Heart left ventricle (tissue), 13 donors: ENCODE results near the gene GPR15.

Experiments
- POLR2A ChIP-seq, 2 donors: fragments of 450-650 bp; IDR thresholded peaks; one replicate each; pipeline ENCODE4 v1.6.1; 2017; ENCODE audit warnings: antibody characterized with exemption in 2 of 2, mild to moderate bottlenecking in 2 of 2, moderate library complexity in 2 of 2
- TF ChIP-seq, protein P1 (sequence below), 12 donors: fragments of 200-600 bp; sonication (generic) in 4 of 12; IDR thresholded peaks; one replicate each; pipeline versions ENCODE4 v1.5.0 to v1.8.0; 2018 to 2022; ENCODE audit warnings: antibody characterized with exemption in 12 of 12, mild to moderate bottlenecking in 5 of 12
- donor health status: ischemic (EF 13 %, LVEDD 7.1; RV severe dilation, severe dysfunction).
- donor health status: DM: no; HTN: yes; CAD: no.
- donor health status: DM: no; HTN: no; CAD: no.
- donor health status: ischemic (EF 25% LVEDD 6.9; RV normal size, moderate dysfunction).
- donor health status: ischemic (EF 25% LVEDD 5.7; RV mildly dilated, moderate dysfunction).
- donor health status: ischemic (EF 35%, LVEDD 5.7; RV mildly dilated, moderate dysfunction).
- donor health status: nonischemic (EF 11% LVEDD 7.7; RV severe dilation, severe dysfunction).
- donor health status: DM: yes; HTN: yes; CAD: no.
- donor health status: PGD.
- donor health status: ischemic (EF 29% LVEDD 5.4; RV normal size, mild dysfunction).
- donor health status: nonischemic (EF 23%, LVEDD 6.1; RV moderate dilation, normal function).

DNA sequence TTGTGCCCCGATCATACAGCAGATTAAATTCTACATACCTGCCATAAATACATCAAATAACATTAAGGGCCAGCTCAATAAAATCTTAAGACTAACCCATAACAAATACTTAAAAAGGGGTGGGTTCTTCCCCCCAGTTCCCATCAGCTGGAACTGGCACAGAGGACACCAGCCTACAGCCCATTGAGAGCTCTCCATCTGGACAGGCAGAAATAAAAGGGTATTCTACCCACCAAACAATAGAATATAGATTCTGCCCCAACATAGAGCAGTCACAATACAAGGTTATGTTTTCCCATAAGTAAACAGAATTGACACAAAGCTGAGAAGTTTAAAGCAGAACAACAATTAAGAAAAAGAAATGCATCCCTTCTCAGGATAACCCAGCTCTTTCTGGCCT, 49.7 kb downstream of the GPR15 start:
- TF ChIP-seq POLR2A (IDR thresholded peaks at IDR 0.05), result no peak
- TF ChIP-seq, protein P1, sequence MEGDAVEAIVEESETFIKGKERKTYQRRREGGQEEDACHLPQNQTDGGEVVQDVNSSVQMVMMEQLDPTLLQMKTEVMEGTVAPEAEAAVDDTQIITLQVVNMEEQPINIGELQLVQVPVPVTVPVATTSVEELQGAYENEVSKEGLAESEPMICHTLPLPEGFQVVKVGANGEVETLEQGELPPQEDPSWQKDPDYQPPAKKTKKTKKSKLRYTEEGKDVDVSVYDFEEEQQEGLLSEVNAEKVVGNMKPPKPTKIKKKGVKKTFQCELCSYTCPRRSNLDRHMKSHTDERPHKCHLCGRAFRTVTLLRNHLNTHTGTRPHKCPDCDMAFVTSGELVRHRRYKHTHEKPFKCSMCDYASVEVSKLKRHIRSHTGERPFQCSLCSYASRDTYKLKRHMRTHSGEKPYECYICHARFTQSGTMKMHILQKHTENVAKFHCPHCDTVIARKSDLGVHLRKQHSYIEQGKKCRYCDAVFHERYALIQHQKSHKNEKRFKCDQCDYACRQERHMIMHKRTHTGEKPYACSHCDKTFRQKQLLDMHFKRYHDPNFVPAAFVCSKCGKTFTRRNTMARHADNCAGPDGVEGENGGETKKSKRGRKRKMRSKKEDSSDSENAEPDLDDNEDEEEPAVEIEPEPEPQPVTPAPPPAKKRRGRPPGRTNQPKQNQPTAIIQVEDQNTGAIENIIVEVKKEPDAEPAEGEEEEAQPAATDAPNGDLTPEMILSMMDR (IDR thresholded peaks at IDR 0.05), result no peak
